T-helper 1 cell treated with Interleukin-12 subunit alpha and Interleukin-12 subunit beta and Interleukin-4 antibody, amounts not matched to agents 30 ng/mL and 1 ng/mL, for 36 hours (primary cell): Measurements from ENCODE around the gene SRSF12. TPM values are rescaled to one million over a fixed set of nuclear protein-coding genes. Genes with fewer than 3 reads are reported as not detected.

Experiments
- intact Hi-C: fragments of 100-400 bp; cut with micrococcal nuclease; formaldehyde crosslinking; loops from one replicate; pipeline ENCODE4 v1.15.1; 2024
- total RNA-seq: library from RNA; stranded (reverse); gene quantifications from 2 replicates; pipeline ENCODE4 v1.2.3, GENCODE V29; 2022

SRSF12 gene
- total RNA-seq = not detected in 2 replicates

DNA sequence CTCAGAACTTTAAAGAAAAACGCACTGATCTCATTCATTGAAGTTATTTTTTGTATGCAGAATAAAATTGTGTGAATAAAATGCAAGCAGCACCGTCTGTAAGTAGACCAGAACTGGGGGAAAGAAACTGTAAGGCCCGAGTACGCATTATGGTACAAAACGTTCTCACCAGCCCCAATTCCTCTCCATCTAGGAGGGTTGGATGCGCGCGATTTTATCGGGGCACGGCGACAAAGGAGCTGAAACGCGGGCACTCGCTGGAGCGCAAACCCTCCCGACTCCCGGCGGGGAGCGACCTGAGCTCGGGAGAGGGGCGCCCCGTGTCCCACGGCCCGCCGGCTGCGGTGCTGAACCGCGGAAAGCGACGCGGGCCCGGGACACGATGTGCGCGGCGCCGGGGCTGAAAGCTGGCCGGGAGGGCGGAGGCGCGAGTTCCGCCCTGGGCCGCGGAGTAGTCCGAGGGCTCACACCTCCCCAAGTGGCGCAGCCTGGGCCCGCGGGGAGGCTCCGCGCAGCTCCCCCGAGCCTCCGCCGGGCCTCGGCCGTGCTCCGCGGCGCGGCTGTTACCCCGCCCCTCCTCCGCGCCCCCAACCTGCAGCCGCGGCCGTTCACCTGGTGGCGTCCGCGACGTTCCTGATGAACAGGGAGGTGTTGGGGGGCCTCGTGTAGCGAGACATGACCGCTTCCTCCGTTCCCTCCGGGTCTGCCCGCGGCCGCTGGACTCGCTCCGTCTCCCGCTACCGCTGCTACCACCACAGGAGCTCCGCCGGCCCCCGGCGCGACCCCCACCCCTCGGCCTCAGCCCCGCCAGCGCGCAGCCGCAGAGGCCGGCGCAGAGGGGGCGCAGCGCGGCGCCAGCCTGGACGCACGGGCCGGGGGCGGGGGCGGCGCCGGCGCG lies at the start of gene SRSF12:
Gene SRSF12, minus strand, starts transcription at position 861 of the 898 bp plus-strand sequence. Its CDS starts 184 bp downstream, at position 677.
- intact Hi-C loops = loop anchor here (1.0 to 2.0 kb wide), 2 partner anchors 28 to 37 kb away; partner anchors contain the start of gene PNRC1

DNA sequence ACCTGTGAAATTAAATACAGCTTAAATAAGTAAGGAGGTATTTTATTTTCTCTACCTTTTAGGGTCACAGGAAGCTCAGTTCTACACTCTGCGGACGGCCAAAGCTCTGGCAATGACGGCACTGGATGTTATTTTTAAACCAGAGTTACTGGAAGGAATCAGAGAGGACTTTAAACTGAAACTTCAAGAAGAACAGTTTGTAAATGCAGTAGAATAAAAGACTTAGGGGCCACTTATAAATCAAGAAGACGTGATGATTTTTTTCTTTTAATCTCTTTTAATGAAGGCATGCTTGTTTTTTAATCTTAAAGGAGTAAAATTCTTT lies 44.1 kb upstream of the SRSF12 start:
- intact Hi-C loops = no loop called here

DNA sequence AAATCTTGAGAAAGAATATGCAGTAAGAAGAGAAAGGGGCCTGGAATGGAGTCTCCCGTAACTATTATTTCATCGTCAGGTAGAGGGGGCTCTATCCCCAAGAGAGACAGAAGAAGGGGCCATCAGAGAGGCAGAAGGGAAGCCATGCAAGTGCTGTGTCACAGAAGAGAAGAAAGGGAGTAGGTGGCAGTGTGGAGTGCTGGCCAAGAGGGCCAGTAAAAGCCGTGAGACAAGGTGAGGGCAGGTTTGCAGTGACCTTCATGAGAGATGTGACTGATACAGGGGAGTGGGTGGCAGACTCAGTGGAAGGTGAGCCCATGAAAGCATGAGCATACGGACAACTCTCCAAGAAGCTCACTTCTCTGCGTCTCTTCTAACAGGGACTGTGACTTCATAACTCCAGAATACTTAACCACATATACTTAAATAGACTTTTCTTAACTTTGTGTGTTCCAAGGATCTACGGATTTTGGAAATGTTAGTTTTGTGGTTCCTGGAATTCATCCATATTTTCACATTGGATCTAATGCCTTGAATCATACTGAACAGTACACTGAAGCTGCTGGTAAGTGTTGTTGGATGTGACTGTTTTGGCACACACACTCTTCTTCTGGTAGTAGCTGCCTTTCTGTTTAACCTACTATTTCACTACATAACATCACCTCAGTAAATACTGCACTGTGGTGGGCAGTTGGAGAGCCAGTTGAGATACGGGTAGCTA lies 43.6 kb upstream of the SRSF12 start:
- intact Hi-C loops = no loop called here

DNA sequence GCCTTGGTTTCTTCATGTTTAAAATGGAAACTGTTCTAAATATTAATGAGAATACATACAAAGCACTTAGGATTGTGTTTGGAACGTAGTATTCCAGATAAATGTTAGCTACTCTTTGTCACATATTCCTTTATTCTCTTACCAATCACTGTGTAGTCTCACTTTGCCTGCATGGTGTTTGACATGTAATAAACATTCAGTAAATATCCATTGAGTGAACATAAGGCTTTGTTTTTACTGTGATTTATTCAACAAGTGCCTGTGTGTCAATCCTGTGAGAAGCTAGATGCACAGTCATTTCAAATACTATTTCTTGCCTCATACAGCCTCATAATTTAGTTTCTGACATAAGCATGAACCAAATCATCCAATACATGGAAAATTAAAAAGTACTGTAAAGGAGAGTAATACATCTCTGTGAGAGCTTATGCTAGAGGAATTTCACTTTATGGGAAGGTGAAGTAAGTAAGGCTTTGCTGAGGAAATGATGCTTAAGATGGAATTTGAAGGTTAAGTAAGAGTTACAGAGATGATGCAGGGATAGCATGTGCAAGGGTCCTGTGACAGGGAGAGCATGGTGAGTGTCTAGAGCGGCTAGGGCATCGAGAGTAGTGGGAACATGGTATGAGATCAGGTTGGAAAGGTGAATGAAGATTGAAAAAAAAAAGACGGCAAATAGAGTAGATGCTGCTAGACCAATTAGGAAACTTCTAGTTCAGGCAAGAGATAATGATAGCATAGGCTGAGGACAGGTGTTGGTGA lies 42.6 kb upstream of the SRSF12 start:
- intact Hi-C loops = no loop called here

DNA sequence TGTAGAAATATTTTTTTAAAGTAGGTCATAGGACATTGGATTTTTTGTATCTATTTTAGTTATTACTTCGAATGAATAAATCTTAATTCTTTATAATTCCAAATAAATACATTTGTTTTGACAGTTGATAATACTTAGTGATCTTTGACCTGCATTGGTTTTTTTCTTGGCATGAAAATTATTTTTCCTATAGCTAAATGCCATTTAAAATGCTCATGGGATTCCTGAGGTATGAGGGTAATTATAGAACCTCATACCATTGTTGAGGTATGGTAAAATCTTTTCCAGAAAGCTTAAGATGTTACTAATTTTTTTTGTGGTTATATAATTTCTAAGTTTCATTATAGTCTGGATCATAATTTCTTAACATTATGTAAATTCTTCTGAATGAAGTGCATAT lies 36.3 kb upstream of the SRSF12 start:
- intact Hi-C loops = no loop called here

DNA sequence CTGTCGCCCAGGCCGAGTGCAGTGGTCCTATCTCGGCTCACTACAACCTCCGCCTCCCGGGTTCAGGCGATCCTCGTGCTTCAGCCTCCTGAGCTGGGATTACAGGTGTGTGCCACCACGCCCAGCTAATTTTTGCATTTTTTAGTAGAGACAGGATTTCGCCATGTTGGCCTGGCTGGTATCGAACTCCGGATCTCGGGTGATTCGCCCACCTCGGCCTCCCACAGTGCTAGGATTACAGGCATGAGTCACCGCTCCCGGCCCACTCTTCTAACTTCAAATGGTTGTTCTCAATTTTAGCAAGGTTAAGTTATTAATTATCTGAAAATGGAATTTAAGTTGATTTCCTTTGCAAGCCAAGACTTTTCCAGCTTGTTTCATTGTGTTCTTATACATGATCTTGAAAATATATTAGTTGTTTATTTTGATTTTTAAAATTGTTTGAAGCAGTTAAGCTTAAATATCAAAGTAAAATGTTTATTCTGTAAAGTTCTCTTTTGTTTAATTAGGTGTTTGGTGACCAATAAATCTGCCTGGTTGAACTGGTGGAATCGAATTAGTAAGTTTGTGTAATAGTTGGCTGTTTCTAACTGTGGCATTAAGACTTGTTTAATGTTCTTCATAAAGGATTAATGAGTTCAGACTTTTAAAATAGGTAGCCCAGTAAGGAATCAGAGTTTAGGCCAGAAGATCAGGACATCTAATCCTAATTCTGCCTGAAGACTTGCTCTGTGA lies 30.3 kb upstream of the SRSF12 start:
- intact Hi-C loops = loop anchor here (5.0 to 10.0 kb wide), 2 partner anchors 679 to 1437 kb away; partner anchors contain the start of genes CASP8AP2 and MAP3K7

DNA sequence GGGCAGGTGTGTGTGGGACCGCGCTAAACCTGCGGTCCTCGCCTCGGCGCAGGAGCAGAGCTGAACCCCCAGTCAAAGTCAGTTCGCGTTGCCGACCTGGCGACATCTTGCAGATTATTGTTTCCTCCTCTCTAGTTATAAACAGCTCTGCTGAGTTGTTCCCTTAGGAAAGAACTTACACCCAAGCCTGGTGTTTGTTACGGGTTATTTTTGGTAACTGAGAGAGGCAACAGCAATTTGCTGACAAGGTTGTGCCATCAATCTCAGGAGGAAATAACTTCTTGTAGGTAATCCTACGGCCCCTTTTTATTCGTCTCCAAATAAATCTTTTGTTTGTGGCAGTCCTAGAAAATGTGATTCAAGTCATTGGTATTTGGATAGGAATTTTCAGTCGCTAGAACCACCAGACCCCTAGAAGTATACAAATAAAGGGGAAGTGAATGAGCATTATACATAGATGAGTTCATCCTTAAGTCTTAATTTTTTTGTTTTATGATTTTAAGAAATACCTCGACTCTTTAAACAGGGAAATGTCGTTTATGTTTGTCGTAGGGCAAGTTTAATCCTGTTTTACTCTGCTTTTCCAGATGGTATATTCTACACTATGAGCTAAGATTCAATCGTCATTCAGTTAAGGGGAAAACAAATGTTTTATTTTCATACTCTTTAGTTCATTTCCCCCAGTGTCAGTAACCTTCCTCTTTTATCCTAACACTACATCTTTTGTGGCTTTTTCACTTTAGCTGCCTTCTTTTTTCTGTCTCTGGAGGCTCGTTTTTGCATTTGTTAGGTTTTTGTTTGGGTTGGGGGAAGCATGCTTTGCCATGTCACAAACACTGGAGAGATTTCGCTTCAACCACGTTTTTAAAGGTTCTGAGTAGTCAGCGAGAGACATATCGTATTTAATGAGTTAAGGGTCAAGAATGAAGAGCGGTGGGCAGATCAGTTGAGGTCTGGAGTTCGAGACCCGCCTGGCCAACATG lies 29.1 kb upstream of the SRSF12 start:
- intact Hi-C loops = loop anchor here (2.0 to 10.0 kb wide), 5 partner anchors 206 to 1438 kb away; partner anchors contain the start of genes CASP8AP2, LYRM2, MAP3K7 and UBE2J1

DNA sequence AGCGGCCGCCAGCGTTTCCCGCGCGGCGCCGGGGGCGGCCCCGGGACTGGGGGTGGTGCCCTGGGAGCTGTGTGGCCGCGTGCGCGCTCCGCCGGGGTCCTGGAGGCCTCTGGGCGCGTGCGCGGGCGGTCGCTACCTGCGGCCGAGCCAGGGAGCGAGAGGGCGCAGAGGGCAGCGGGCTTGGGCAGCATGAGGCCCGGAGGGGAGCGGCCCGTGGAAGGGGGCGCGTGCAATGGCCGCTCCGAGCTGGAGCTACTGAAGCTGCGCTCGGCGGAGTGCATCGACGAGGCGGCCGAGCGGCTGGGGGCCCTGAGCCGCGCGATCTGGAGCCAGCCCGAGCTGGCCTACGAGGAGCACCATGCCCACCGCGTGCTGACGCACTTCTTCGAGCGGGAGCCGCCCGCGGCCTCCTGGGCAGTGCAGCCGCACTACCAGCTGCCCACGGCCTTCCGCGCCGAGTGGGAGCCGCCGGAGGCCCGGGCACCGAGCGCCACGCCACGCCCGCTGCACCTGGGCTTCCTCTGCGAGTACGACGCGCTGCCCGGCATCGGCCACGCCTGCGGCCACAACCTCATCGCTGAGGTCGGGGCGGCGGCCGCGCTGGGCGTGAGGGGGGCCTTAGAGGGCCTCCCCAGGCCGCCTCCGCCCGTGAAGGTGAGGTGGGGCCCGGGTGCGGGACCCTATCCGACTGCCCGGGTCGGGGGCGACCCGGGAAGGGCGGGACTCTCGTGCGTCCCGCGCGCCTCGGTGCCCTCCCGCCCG lies 28.3 kb upstream of the SRSF12 start, which contains the start of gene PM20D2:
Gene PM20D2, plus strand, starts transcription at position 100 of the 762 bp plus-strand sequence. Its CDS starts 90 bp downstream, at position 190.
- intact Hi-C loops = loop anchor here (1.0 to 10.0 kb wide), 11 partner anchors 29 to 1439 kb away; partner anchors contain the start of genes CASP8AP2, LYRM2, MAP3K7 and RNGTT

DNA sequence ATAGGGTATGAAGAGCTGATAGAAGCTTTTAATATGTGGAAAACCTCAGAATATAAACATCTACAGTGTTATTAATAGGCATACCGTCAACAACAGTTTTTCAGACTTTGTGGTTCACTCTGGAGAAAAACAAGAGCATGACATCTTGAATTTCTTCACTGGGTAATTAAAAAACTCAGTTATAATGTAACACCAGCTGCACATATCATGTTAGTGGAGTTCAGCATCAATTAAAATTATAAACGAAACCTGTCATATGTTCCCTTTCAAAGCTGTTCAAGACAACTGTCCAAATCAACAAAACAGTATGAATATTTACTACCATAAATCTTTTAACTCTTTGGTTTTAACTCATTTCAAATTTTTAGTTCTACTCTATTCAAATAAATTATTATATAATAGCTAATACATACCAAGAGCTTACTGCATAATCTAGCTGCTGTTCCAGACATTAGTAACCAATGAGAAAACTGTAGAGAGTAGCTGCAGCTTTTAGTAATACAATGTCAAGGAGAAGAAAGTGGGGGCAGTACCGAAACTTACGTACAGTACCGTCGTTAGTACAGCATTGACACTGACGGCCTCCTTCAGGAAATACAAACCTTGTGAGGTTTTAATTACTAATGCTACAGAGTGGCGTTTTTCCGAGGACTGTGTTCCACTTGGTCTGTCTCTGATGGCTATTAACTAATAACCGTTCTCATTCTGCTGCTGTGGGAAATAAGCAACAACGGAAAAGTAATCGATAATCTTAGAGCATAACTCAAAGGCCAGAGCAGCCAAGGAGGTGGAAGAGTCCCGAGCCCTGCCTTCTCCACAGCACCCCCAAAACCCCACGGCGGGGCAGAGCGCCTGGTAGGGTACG lies 27.5 kb upstream of the SRSF12 start:
- intact Hi-C loops = loop anchor here (1.0 to 10.0 kb wide), 8 partner anchors 28 to 1439 kb away; partner anchors contain the start of genes CASP8AP2, MAP3K7 and RNGTT

DNA sequence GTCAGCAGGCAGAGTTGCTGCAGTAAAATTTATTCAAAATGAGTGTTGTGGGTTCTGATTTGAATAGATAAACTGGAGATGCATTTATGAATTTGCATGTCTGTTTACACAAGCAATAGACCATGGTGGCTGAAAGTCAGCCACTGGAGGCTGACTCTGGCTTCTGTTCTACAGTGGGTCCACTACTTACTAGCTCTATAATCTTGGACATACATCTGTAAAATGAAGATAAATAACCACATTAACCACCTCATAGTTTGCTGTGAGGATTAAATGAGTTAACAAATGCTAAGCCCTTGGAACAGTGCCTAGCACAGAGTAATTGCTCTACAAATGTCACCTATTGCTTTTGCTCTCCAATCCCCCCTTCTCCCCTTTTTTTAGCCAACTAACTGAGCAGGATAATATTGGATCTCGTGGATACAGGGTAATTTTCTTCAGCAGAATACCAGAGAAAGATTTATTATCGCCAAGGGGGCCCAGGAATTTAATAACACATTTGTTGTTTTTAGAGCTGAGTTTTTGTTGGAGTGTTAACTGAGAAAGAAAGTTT lies 26.6 kb upstream of the SRSF12 start:
- intact Hi-C loops = loop anchor here (2.0 to 10.0 kb wide), 3 partner anchors 154 to 1440 kb away; partner anchors contain the start of gene MAP3K7

DNA sequence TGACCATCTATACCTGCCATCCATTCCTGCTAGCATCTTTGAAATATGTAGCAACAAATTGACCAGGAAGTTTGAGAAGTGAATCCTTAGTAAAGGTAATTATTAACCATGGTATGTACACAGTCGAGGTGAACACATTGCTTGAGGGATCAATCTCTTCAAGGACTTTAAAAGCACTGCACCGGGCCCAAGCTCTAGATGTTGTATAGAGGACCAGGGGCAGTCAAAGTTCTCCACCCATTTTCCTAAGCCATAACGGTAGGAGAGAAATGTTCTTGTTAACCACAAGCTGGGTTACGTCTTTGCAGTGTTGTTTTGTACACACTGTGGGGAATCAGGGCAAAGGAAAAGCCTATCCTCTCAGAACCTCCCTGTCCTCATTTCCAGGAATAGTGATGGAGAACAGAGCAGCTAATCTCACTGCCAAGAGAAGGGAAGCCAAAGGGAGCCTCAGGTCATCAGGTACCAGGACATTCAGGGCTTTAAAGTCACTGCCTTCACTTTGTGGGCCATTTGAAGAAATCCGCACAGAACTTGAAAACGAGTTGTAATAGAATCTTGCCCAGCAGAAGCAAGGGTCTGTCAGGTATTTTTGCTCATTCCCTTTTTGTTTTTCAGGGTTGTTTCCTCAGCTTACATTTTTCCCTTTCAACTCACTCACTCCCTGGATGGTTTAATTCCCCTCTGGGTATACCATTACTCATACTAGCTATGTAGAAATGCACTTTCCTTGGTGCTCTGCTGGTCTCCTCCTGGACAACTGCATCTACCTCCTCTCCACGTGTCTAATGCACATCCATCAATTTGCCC lies 22.7 kb upstream of the SRSF12 start:
- intact Hi-C loops = loop anchor here (10.0 kb wide), 1 partner anchor 1444 kb away; the partner anchor contains the start of gene MAP3K7

DNA sequence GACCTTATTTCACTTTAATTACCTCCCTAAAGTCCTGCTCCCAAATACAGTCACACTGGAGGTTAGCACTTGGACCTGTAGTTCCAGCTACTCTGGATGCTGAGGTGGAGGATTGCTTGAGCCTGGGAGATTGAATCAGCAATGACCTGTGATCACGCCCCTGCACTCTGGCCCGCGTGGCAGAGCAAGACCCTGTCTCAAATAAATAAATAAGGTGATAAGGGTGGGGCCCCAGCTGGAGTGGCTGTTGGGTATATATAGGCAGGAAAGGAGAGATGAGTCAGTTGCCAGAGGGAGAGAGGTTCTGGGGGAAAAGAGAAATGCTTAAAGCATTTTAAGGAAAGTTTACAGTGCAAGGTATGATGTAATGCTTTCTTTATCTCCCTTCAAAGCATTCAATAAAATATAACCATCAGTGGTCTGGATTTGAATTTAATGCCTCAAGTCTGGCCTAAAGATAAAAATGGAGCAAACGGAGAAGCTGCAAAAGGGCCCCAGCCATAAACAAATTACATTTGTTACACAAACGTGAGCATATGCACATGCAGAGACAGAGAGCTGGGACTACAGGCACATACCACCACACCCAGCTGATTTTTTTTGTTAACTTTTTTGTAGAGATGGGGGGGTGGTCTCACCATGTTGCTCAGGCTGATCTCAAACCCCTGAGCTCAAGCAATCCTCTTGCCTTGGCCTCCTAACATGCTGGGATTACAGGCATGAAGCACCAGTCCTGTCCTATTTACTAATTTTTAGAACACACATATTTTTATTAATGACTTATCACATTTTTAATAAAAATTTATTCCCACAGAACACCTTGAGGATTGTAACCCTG lies 21.9 kb upstream of the SRSF12 start:
- intact Hi-C loops = loop anchor here (10.0 kb wide), 1 partner anchor 1445 kb away; the partner anchor contains the start of gene MAP3K7

DNA sequence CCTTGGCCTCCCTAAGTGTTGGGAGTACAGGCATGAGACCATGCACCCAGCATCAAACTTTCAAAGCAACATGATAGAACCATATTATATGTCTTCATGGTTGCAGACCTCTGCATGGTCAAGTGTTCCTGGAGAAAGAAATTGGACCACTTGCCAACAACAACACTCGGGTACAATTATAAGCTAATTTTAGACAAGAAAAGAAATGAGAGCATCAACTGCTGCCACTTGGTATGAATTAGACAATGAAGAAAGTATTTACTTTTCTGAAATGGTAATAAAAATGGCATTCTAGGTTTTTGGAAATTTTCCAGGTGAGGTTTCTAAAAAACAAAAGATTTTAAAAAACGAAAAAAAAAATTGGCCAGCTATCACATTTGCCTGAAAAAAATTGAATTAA lies 20.3 kb upstream of the SRSF12 start:
- intact Hi-C loops = no loop called here

DNA sequence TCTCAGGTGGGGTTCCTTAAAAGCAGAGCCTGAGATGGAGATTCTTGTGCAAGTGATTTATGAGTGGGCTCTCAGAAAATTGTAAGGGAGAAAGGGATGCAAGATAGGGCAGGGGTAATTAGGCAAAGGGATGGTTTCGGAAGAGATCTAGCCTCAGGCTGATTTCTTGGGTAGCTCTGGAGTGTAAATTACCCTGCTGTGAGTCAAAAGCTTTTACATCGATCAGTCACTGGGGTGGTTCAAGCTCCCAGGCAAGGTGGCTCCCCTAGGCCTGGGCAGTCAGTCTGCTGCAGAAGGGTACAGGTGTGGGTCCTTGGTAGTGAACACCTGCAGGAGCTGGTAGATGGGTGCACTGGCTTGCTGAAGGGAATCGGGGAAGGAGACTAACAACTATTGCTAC lies 16.9 kb upstream of the SRSF12 start:
- intact Hi-C loops = no loop called here

DNA sequence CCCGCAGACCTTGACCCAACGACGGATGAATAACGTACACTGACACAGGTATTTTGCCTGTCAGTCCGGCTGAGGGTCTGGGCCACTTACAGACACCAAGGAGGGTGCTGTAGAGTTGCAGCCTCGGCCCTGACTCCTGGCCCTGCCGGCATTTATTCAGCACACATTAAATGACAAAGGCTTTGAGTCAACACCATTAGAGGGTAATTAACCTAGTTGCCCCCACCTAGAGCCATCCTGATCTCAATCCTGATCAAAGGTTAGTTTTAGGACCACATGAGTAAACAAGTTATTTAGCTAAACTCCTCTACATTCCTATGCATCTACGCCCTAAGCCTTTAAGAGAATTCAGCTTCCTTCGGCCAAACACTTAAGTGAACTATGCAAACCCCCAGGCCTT lies 16.1 kb upstream of the SRSF12 start:
- intact Hi-C loops = no loop called here
